Natural killer cell (primary cell): ENCODE measurements around the gene ZFR2. TPM values are rescaled to one million over a fixed set of nuclear protein-coding genes. Genes with fewer than 3 reads are reported as not detected.

Experiments
- ATAC-seq, 3 donors: fragments of 150-1000 bp in 2 of 3; fragments of 200-7000 bp in 1 of 3; cut with Tn5 transposase; 1 replicate in 1 of 3; 2 replicates in 2 of 3; pipeline ENCODE4 v1.10.0; 2021; ENCODE audit warnings: mild to moderate bottlenecking in 2 of 3, moderate library complexity in 2 of 3
- DNase-seq, 2 donors: peaks; one replicate each; pipeline versions ENCODE4 v3.0.0 to v3.0.0-alpha.2; 2013 to 2021; ENCODE audit warnings: mixed read lengths in 1 of 2
- H3K27ac ChIP-seq: one replicate; pipeline ENCODE4 v1.5.1; 2013; ENCODE audit warnings: mild to moderate bottlenecking, low read length
- H3K27me3 ChIP-seq: one replicate; pipeline ENCODE4 v1.6.1; 2013; ENCODE audit warnings: low read length; ENCODE audit not compliant: control insufficient read depth, insufficient read depth
- H3K36me3 ChIP-seq: one replicate; pipeline ENCODE4 v1.6.1; 2013; ENCODE audit warnings: low read length; ENCODE audit not compliant: control insufficient read depth, insufficient read depth
- H3K4me1 ChIP-seq: one replicate; pipeline ENCODE4 v1.6.1; 2013; ENCODE audit warnings: low read length; ENCODE audit not compliant: control insufficient read depth, insufficient read depth
- H3K4me3 ChIP-seq: one replicate; pipeline ENCODE4 v1.5.1; 2013; ENCODE audit warnings: low read length
- H3K9me3 ChIP-seq: one replicate; pipeline ENCODE4 v1.6.1; 2013; ENCODE audit warnings: low read length; ENCODE audit not compliant: control insufficient read depth, insufficient read depth
- H3K27ac Mint-ChIP-seq, 2 donors: one replicate each; pipeline ENCODE4 v1.8.0; 2022; ENCODE audit warnings: mild to moderate bottlenecking in 2 of 2, mixed read lengths in 2 of 2, moderate library complexity in 1 of 2
- H3K27me3 Mint-ChIP-seq, 2 donors: one replicate each; pipeline ENCODE4 v1.8.0; 2022; ENCODE audit warnings: low read depth in 2 of 2, mixed read lengths in 2 of 2
- H3K36me3 Mint-ChIP-seq: one replicate; pipeline ENCODE4 v1.8.0; 2022; ENCODE audit warnings: mixed read lengths
- H3K4me1 Mint-ChIP-seq, 2 donors: one replicate each; pipeline ENCODE4 v1.8.0; 2022; ENCODE audit warnings: mixed read lengths in 2 of 2
- H3K4me3 Mint-ChIP-seq: one replicate; pipeline ENCODE4 v1.8.0; 2022; ENCODE audit warnings: mild to moderate bottlenecking, moderate library complexity, mixed read lengths
- H3K9me3 Mint-ChIP-seq, 2 donors: one replicate each; pipeline ENCODE4 v1.8.0; 2022; ENCODE audit warnings: mixed read lengths in 2 of 2
- WGBS: methylation state at CpG from one replicate; pipeline ENCODE4 v1.1.7; 2013; ENCODE audit warnings: missing lambda C conversion rate; ENCODE audit not compliant: insufficient coverage; 5-methylcytosine and 5-hydroxymethylcytosine counted together
- intact Hi-C: fragments of 100-400 bp; cut with micrococcal nuclease; formaldehyde crosslinking; loops from one replicate; pipeline ENCODE4 v1.14.2; 2022
- total RNA-seq, 4 donors: library from RNA; stranded (reverse); fragments of 120-200 nt in 1 of 4; gene quantifications; one replicate each; pipeline versions ENCODE4 v1.2.3 to v1.2.4, GENCODE V29; 2013 to 2022
- TF ChIP-seq, protein P1 (sequence below): fragments of 200-600 bp; IDR thresholded peaks from one replicate; pipeline ENCODE4 v1.8.0; 2022; ENCODE audit warnings: antibody characterized with exemption

Gene ZFR2
- total RNA-seq = 1 to 10 TPM; 1.6 to 4.4 (median 1.7) TPM
- total RNA-seq (2013) = 1.1 TPM

DNA sequence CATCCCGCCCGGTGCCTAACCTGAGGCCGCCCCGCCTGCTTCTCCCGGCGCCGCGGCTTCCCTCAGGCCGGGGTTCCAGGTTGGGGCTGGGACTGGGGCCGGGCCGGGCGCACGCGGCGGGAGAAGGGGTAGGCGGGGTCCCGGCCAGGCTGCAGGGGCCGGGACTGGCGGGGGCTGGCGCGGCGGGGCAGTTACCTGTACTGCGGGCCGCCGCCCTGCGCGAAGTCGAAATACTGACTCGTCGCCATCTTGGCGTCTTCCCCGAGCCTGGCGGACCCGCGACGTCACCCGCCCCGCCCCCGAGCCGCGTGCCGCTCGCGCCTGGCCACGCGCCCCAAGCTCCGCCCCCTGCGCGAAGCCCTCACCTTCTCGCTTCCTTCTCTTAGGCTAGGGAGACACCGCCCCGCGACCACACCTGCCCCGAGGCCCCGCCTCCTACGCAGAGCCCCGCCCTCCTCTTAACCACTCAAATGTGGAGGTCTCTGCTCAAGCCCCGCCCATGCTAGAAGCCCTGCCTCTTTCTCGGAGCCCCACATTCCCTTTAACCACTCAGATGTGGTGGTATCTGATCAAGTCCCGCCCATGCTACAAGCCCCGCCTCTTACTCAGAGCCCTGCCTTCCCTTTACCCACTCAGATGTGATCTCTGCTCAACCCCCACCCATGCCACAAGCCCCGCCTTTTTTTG, at the start of gene ZFR2:
Gene ZFR2 (minus strand): TSS at position 269 of the 687 bp plus-strand sequence. CDS start 21 bp downstream, at position 248.
- Mint-ChIP-seq H3K27ac (peak within 1 kb of the TSS in 1 of 2 donors; percentile 64), H3K9me3 (peaks cover 0 to 3% of the 10 kb centered on the region in 2 donors), H3K4me1 (peaks cover 0 to 16% of the 10 kb centered on the region in 2 donors), H3K36me3 (no peaks in the 10 kb centered on the region), H3K27me3 (peaks cover 28 to 35% of the 10 kb centered on the region in 2 donors), H3K4me3 (peak within 1 kb of the TSS; percentile 71)
- intact Hi-C loops = no loop called here
- H3K27me3 ChIP-seq = peaks cover 16% of the 10 kb centered on the region
- TF ChIP-seq, protein P1, sequence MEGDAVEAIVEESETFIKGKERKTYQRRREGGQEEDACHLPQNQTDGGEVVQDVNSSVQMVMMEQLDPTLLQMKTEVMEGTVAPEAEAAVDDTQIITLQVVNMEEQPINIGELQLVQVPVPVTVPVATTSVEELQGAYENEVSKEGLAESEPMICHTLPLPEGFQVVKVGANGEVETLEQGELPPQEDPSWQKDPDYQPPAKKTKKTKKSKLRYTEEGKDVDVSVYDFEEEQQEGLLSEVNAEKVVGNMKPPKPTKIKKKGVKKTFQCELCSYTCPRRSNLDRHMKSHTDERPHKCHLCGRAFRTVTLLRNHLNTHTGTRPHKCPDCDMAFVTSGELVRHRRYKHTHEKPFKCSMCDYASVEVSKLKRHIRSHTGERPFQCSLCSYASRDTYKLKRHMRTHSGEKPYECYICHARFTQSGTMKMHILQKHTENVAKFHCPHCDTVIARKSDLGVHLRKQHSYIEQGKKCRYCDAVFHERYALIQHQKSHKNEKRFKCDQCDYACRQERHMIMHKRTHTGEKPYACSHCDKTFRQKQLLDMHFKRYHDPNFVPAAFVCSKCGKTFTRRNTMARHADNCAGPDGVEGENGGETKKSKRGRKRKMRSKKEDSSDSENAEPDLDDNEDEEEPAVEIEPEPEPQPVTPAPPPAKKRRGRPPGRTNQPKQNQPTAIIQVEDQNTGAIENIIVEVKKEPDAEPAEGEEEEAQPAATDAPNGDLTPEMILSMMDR = no peak
- H3K36me3 ChIP-seq = no peaks in the 10 kb centered on the region
- peak; percentile 36 to 47 for DNase-seq
- 14% methylated on average over 62 of the region's 62 CpGs for WGBS
- no peak within 1 kb of the TSS for H3K4me3 ChIP-seq
- peak in 2 of 3 donors; percentile 60 to 70 for ATAC-seq
- peaks cover 6% of the 10 kb centered on the region for H3K4me1 ChIP-seq
- peaks cover 7% of the 10 kb centered on the region for H3K9me3 ChIP-seq
- no peak within 1 kb of the TSS for H3K27ac ChIP-seq

DNA sequence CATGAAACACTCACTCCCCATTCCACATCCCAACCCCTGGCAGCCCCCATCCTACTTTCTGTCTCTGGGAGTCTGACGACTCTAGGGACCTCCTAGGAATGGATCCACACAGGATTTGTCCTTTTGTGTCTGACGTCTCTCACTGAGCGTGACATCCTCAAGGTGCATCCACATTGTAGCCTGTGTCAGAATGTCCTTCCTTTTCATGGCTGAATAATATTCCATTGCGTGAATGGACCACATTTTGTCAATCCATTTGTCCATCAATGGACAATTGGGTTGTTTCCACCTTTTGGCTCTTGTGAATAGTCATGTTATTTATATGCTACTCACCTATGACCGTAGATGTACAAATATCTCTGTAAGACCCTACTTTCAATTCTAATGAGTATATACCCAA, 47.2 kb upstream of the ZFR2 start:
- Mint-ChIP-seq H3K27ac (no peak overlapping the region), H3K4me1 (no peaks in the 10 kb centered on the region), H3K9me3 (no peaks in the 10 kb centered on the region), H3K27me3 (peaks cover 0 to 5% of the 10 kb centered on the region in 2 donors), H3K4me3 (no peak overlapping the region), H3K36me3 (no peaks in the 10 kb centered on the region)
- 93% methylated on average over 4 of the region's 5 CpGs for WGBS
- DNase-seq (no peak), ATAC-seq (no peak)
- Histone ChIP-seq H3K4me1 (no peaks in the 10 kb centered on the region), H3K9me3 (no peaks in the 10 kb centered on the region), H3K27me3 (no peaks in the 10 kb centered on the region), H3K36me3 (no peaks in the 10 kb centered on the region), H3K4me3 (no peak overlapping the region), H3K27ac (no peak overlapping the region)
- intact Hi-C loops = no loop called here
- TF ChIP-seq, protein P1 = no peak

DNA sequence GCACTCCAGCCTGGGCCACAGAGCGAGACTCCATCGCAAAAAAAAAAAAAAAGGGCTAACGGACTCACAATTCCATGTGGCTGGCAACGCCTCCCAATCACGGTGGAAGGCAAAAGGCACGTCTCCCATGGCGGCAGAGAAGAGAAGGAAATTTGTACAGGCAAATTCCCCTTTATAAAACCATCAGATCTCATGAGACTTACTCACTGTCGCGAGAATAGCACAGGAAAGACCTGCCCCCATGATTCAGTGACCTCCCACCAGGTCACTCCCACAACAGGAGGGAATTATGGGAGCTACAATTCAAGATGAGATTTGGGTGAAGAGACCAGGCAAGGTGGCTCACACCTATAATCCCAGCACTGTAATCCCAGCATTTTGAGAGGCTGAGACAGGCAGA, 45.4 kb upstream of the ZFR2 start:
- no peak overlapping the region for H3K27ac ChIP-seq
- Mint-ChIP-seq H3K27ac (no peak overlapping the region), H3K27me3 (peaks cover 0 to 5% of the 10 kb centered on the region in 2 donors), H3K4me1 (no peaks in the 10 kb centered on the region), H3K9me3 (no peaks in the 10 kb centered on the region), H3K36me3 (no peaks in the 10 kb centered on the region), H3K4me3 (no peak overlapping the region)
- WGBS = 86% methylated on average over 7 of the region's 9 CpGs
- H3K27me3 ChIP-seq = no peaks in the 10 kb centered on the region
- TF ChIP-seq, protein P1 = no peak
- ATAC-seq (no peak), DNase-seq (no peak)
- no peak overlapping the region for H3K4me3 ChIP-seq
- H3K9me3 ChIP-seq = peaks cover 9% of the 10 kb centered on the region
- H3K36me3 ChIP-seq = no peaks in the 10 kb centered on the region
- intact Hi-C loops = no loop called here
- no peaks in the 10 kb centered on the region for H3K4me1 ChIP-seq

DNA sequence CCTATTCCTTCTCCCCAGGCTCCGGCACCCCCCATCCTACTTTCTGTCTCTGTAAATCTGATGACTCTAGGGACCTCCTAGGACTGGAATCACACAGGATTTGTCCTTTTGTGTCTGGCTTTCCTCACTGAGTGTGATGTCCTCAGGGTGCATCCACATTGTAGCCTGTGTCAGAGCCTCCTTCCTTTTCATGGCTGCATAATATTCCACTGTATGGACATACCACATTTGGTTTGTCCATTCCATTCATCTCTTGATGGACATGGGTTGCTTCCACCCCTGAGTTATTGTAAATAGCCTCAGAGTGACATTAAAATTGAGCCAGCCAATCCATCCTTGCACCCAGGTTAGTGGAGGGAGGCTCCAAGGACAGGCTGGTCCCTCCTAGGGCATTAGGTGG, 41.3 kb upstream of the ZFR2 start:
- no peaks in the 10 kb centered on the region for H3K9me3 Mint-ChIP-seq
- intact Hi-C loops = no loop called here
- no peak overlapping the region for H3K27ac Mint-ChIP-seq
- Histone ChIP-seq H3K27ac (no peak overlapping the region), H3K4me1 (no peaks in the 10 kb centered on the region), H3K4me3 (no peak overlapping the region), H3K9me3 (peaks cover 9% of the 10 kb centered on the region), H3K36me3 (no peaks in the 10 kb centered on the region), H3K27me3 (no peaks in the 10 kb centered on the region)
- 95% methylated on average over 1 of the region's 1 CpG for WGBS
- H3K4me3 Mint-ChIP-seq = no peak overlapping the region
- no peaks in the 10 kb centered on the region for H3K36me3 Mint-ChIP-seq
- ATAC-seq = no peak
- no peaks in the 10 kb centered on the region for H3K4me1 Mint-ChIP-seq
- DNase-seq = no peak
- TF ChIP-seq, protein P1 = no peak
- H3K27me3 Mint-ChIP-seq = no peaks in the 10 kb centered on the region
